Epithelial cell of esophagus (primary cell): Measurements from ENCODE around the gene PEX10.
A peak's percentile ranks its signal among the peaks of the same experiment; 100 is the strongest.

Source experiments
- DNase-seq: peaks from one replicate; pipeline ENCODE4 v3.0.0; 2010; ENCODE audit warnings: low read depth
- H3K4me3 ChIP-seq: 2 replicates; pipeline ENCODE4 v1.5.1; 2011; ENCODE audit warnings: mild to moderate bottlenecking, low read length, control low read depth
- CTCF ChIP-seq: IDR thresholded peaks from 2 replicates; pipeline ENCODE4 v1.5.1; 2011; ENCODE audit warnings: low read depth, mild to moderate bottlenecking, low read length, control low read depth, inconsistent platforms; ENCODE audit not compliant: insufficient read depth; ENCODE audit errors: missing control alignments

PEX10 gene

GRCh38 chr1:2402420-2402819 is 9.9 kb downstream of the PEX10 start:
- no peak for TF ChIP-seq CTCF
- no peak overlapping the region for H3K4me3 ChIP-seq
- no peak for DNase-seq

- no peak overlapping the region for H3K4me3 ChIP-seq
- no peak for DNase-seq
- TF ChIP-seq CTCF: no peak
These were observed 11.3 kb downstream of the PEX10 start for GRCh38 chr1:2400950-2401649.

GRCh38 chr1:2400576-2400909 is 11.8 kb downstream of the PEX10 start:
- TF ChIP-seq CTCF: no peak
- no peak for DNase-seq
- H3K4me3 ChIP-seq: no peak overlapping the region

- no peak overlapping the region for H3K4me3 ChIP-seq
- DNase-seq: no peak
- TF ChIP-seq CTCF: no peak
These were observed 12.3 kb downstream of the PEX10 start for GRCh38 chr1:2399890-2400575.

GRCh38 chr1:2398871-2399270 is 13.5 kb downstream of the PEX10 start:
- no peak overlapping the region for H3K4me3 ChIP-seq
- DNase-seq: no peak
- no peak for TF ChIP-seq CTCF

GRCh38 chr1:2397007-2397679 is 15.2 kb downstream of the PEX10 start:
- no peak for TF ChIP-seq CTCF
- no peak overlapping the region for H3K4me3 ChIP-seq
- DNase-seq: peak; percentile 16

- no peak for TF ChIP-seq CTCF
- DNase-seq: no peak
- H3K4me3 ChIP-seq: no peak overlapping the region
These were observed 15.9 kb downstream of the PEX10 start for GRCh38 chr1:2396476-2396875.
